Measurements from ENCODE around the gene SLC17A9. TPM values are rescaled to one million over a fixed set of nuclear protein-coding genes. Genes with fewer than 3 reads are reported as not detected.

Gene SLC17A9
- total and polyA plus RNA-seq, 2 experiments from 2014 or later = 11.1 to 23.2 TPM

GRCh38 chr20:62961310-62961783 is 8.8 kb downstream of the SLC17A9 start:
- no peak overlapping the region for H3K4me3 ChIP-seq
- peaks cover 7% of the 10 kb centered on the region for H3K79me2 ChIP-seq (ENCODE audit: insufficient read depth)
- no peaks in the 10 kb centered on the region for H3K36me3 ChIP-seq (ENCODE audit: low read depth)
- H3K9me2 ChIP-seq (ENCODE audit: insufficient read depth) = no peaks in the 10 kb centered on the region
- H3K27me3 ChIP-seq (replicated peaks; ENCODE audit: insufficient read depth) = no peaks in the 10 kb centered on the region
- no peak overlapping the region for H3K9ac ChIP-seq
- in situ Hi-C loops (cut with MboI) = no loop called here
- no peak for DNase-seq
- no peaks in the 10 kb centered on the region for H4K20me1 ChIP-seq (ENCODE audit: insufficient read depth)
- H3K4me2 ChIP-seq (ENCODE audit: unreplicated experiment) = no peak overlapping the region
- no peaks in the 10 kb centered on the region for H3F3A ChIP-seq (ENCODE audit: insufficient read depth)
- H3K4me1 ChIP-seq (ENCODE audit: insufficient read depth) = no peaks in the 10 kb centered on the region
- H3K27ac ChIP-seq = no peak overlapping the region
- H3K9me3 ChIP-seq (ENCODE audit: low read depth) = no peaks in the 10 kb centered on the region
- TF ChIP-seq EZH2phosphoT487 (IDR thresholded peaks at IDR 0.05; ENCODE audit: insufficient read depth, low read depth) = no peak
- TF ChIP-seq EZH2 (IDR thresholded peaks at IDR 0.05; ENCODE audit: insufficient read depth, poor library complexity, severe bottlenecking) = no peak
- WGBS, 2 experiments (ENCODE audit: low coverage in 1 of 2, low lambda C conversion rate in 2 of 2, missing lambda C conversion rate in 2 of 2) = 80 to 88% methylated on average over 13 to 18 of the region's 19 CpGs
- H2AFZ ChIP-seq = no peak overlapping the region

- Histone ChIP-seq H3K9me2 (ENCODE audit: insufficient read depth) (no peaks in the 10 kb centered on the region), H3K27ac (no peak overlapping the region), H3K79me2 (ENCODE audit: insufficient read depth) (peaks cover 2% of the 10 kb centered on the region; the same call in 1 of the 2 replicates), H3K4me3 (no peak overlapping the region), H3K9ac (no peak overlapping the region), H3F3A (ENCODE audit: insufficient read depth) (no peaks in the 10 kb centered on the region), H3K9me3 (ENCODE audit: low read depth) (no peaks in the 10 kb centered on the region), H3K4me1 (ENCODE audit: insufficient read depth) (no peaks in the 10 kb centered on the region), H3K4me2 (ENCODE audit: unreplicated experiment) (no peak overlapping the region), H4K20me1 (ENCODE audit: insufficient read depth) (no peaks in the 10 kb centered on the region), H3K27me3 (replicated peaks; ENCODE audit: insufficient read depth) (no peaks in the 10 kb centered on the region), H3K36me3 (ENCODE audit: low read depth) (no peaks in the 10 kb centered on the region), H2AFZ (no peak overlapping the region)
- TF ChIP-seq EZH2phosphoT487 (IDR thresholded peaks at IDR 0.05; ENCODE audit: insufficient read depth, low read depth) = no peak
- TF ChIP-seq EZH2 (IDR thresholded peaks at IDR 0.05; ENCODE audit: insufficient read depth, poor library complexity, severe bottlenecking) = no peak
- in situ Hi-C loops (cut with MboI) = no loop called here
- 70 to 80% methylated on average over 8 of the region's 8 CpGs for WGBS, 2 experiments (ENCODE audit: low coverage in 1 of 2, low lambda C conversion rate in 2 of 2, missing lambda C conversion rate in 2 of 2)
- no peak for DNase-seq
Measured at GRCh38 chr20:62961799-62962198, 9.3 kb downstream of the SLC17A9 start.

GRCh38 chr20:62962221-62962879 is 9.8 kb downstream of the SLC17A9 start:
- H3K36me3 ChIP-seq (ENCODE audit: low read depth) = no peaks in the 10 kb centered on the region
- no peaks in the 10 kb centered on the region for H4K20me1 ChIP-seq (ENCODE audit: insufficient read depth)
- no peak for DNase-seq
- no peaks in the 10 kb centered on the region for H3K27me3 ChIP-seq (replicated peaks; ENCODE audit: insufficient read depth)
- no peak overlapping the region for H3K27ac ChIP-seq
- H3K9me3 ChIP-seq (ENCODE audit: low read depth) = no peaks in the 10 kb centered on the region
- no peak overlapping the region for H3K9ac ChIP-seq
- H3K79me2 ChIP-seq (ENCODE audit: insufficient read depth) = no peaks in the 10 kb centered on the region; the same call in 1 of the 2 replicates
- no peak overlapping the region for H2AFZ ChIP-seq
- H3K4me3 ChIP-seq = no peak overlapping the region
- no peaks in the 10 kb centered on the region for H3K4me1 ChIP-seq (ENCODE audit: insufficient read depth)
- no peaks in the 10 kb centered on the region for H3F3A ChIP-seq (ENCODE audit: insufficient read depth)
- in situ Hi-C loops (cut with MboI) = no loop called here
- no peak overlapping the region for H3K4me2 ChIP-seq (ENCODE audit: unreplicated experiment)
- WGBS, 2 experiments (ENCODE audit: low coverage in 1 of 2, low lambda C conversion rate in 2 of 2, missing lambda C conversion rate in 2 of 2) = 83 to 89% methylated on average over 30 of the region's 30 CpGs
- H3K9me2 ChIP-seq (ENCODE audit: insufficient read depth) = no peaks in the 10 kb centered on the region
- no peak for TF ChIP-seq EZH2 (IDR thresholded peaks at IDR 0.05; ENCODE audit: insufficient read depth, poor library complexity, severe bottlenecking)
- TF ChIP-seq EZH2phosphoT487 (IDR thresholded peaks at IDR 0.05; ENCODE audit: insufficient read depth, low read depth) = no peak

- H3K27ac ChIP-seq = no peak overlapping the region
- DNase-seq = no peak
- H3K4me3 ChIP-seq = no peak overlapping the region
- H3K9me2 ChIP-seq (ENCODE audit: insufficient read depth) = no peaks in the 10 kb centered on the region
- no peak overlapping the region for H2AFZ ChIP-seq
- TF ChIP-seq EZH2phosphoT487 (IDR thresholded peaks at IDR 0.05; ENCODE audit: insufficient read depth, low read depth) (no peak), EZH2 (IDR thresholded peaks at IDR 0.05; ENCODE audit: insufficient read depth, poor library complexity, severe bottlenecking) (no peak)
- no peaks in the 10 kb centered on the region for H3K36me3 ChIP-seq (ENCODE audit: low read depth)
- H3F3A ChIP-seq (ENCODE audit: insufficient read depth) = no peaks in the 10 kb centered on the region
- H3K4me1 ChIP-seq (ENCODE audit: insufficient read depth) = no peaks in the 10 kb centered on the region
- no peaks in the 10 kb centered on the region for H3K27me3 ChIP-seq (replicated peaks; ENCODE audit: insufficient read depth)
- H3K9me3 ChIP-seq (ENCODE audit: low read depth) = no peaks in the 10 kb centered on the region
- H3K9ac ChIP-seq = no peak overlapping the region
- no peaks in the 10 kb centered on the region for H4K20me1 ChIP-seq (ENCODE audit: insufficient read depth)
- no peak overlapping the region for H3K4me2 ChIP-seq (ENCODE audit: unreplicated experiment)
- 79 to 82% methylated on average over 28 to 32 of the region's 32 CpGs for WGBS, 2 experiments (ENCODE audit: low coverage in 1 of 2, low lambda C conversion rate in 2 of 2, missing lambda C conversion rate in 2 of 2)
- in situ Hi-C loops (cut with MboI) = no loop called here
- H3K79me2 ChIP-seq (ENCODE audit: insufficient read depth) = no peaks in the 10 kb centered on the region; the same call in 1 of the 2 replicates
Measured at GRCh38 chr20:62962891-62963613, 10.5 kb downstream of the SLC17A9 start.
